GM10847 (cell line): Measurements from ENCODE around the gene RSBN1.

ENCODE experiments used
- POLR2A ChIP-seq: IDR thresholded peaks from 2 replicates; pipeline ENCODE4 v1.6.1; 2011; ENCODE audit not compliant: insufficient read length; ENCODE audit errors: extremely low read depth

The RSBN1 gene

GRCh38 chr1:113811888-113812660 is at the start of gene RSBN1:
TSS of gene RSBN1 (minus strand) at chr1:113812476. CDS start at chr1:113812412, 64 bp downstream.
- TF ChIP-seq POLR2A: peak; percentile 68

GRCh38 chr1:113861641-113862040 is 49.4 kb upstream of the RSBN1 start:
- TF ChIP-seq POLR2A: no peak

- no peak for TF ChIP-seq POLR2A
Observed at GRCh38 chr1:113860891-113861290, 48.6 kb upstream of the RSBN1 start.

- no peak for TF ChIP-seq POLR2A
Observed at GRCh38 chr1:113859478-113860175, 47.4 kb upstream of the RSBN1 start.

GRCh38 chr1:113858982-113859381 is 46.7 kb upstream of the RSBN1 start:
- TF ChIP-seq POLR2A: no peak

GRCh38 chr1:113858418-113858817 is 46.1 kb upstream of the RSBN1 start:
- TF ChIP-seq POLR2A: no peak

- TF ChIP-seq POLR2A: no peak
Observed at GRCh38 chr1:113857776-113858175, 45.5 kb upstream of the RSBN1 start.

- TF ChIP-seq POLR2A: no peak
Observed at GRCh38 chr1:113856401-113856790, 44.1 kb upstream of the RSBN1 start.

GRCh38 chr1:113855630-113856400 is 43.5 kb upstream of the RSBN1 start:
- TF ChIP-seq POLR2A: no peak

- no peak for TF ChIP-seq POLR2A
Observed at GRCh38 chr1:113854234-113854633, 42.0 kb upstream of the RSBN1 start.

- TF ChIP-seq POLR2A: no peak
Observed at GRCh38 chr1:113850127-113850796, 38.0 kb upstream of the RSBN1 start.

GRCh38 chr1:113849072-113849471 is 36.8 kb upstream of the RSBN1 start:
- TF ChIP-seq POLR2A: no peak

GRCh38 chr1:113846391-113847035 is 34.2 kb upstream of the RSBN1 start:
- no peak for TF ChIP-seq POLR2A

- no peak for TF ChIP-seq POLR2A
Observed at GRCh38 chr1:113836534-113836933, 24.3 kb upstream of the RSBN1 start.
